ENCODE results near the gene RUSC1.
A peak's percentile ranks its signal among the peaks of the same experiment; 100 is the strongest.

Gene RUSC1

GRCh38 chr1:155300553-155301329, 20.0 kb upstream of the RUSC1 start:
- ChIA-PET CTCF (interaction anchor here (1.0 to 2.1 kb wide), 3 partner anchors 15 to 50 kb away, joined by 3 to 9 read pairs (median 4); no protein-coding TSS in a partner anchor), POLR2A (no interaction called here)
- DNase-seq (ENCODE audit: extremely low spot score), result no peak
- TF ChIP-seq CTCF (IDR thresholded peaks at IDR 0.05; ENCODE audit: control extremely low read depth, extremely low read depth, low read depth, missing control alignments), result no peak

- POLR2A ChIA-PET, result no interaction called here
- no peak for DNase-seq (ENCODE audit: extremely low spot score)
Measured at GRCh38 chr1:155301342-155301841, 19.3 kb upstream of the RUSC1 start, which contains the start of gene PKLR. Gene PKLR, minus strand, starts transcription at chr1:155301438. Its CDS starts 43 bp downstream, at chr1:155301395.

GRCh38 chr1:155304558-155305063, 16.1 kb upstream of the RUSC1 start:
- no peak for TF ChIP-seq CTCF (IDR thresholded peaks at IDR 0.05; ENCODE audit: control extremely low read depth, extremely low read depth, low read depth, missing control alignments)
- ChIA-PET CTCF (interaction anchor here (1.0 to 4.4 kb wide), 4 partner anchors 12 to 54 kb away, joined by 3 to 52 read pairs (median 17); no protein-coding TSS in a partner anchor), POLR2A (no interaction called here)
- DNase-seq (ENCODE audit: extremely low spot score), result no peak

More at GRCh38 chr1:155301342-155301841, 19.3 kb upstream of the RUSC1 start, which contains the start of gene PKLR:
- CTCF ChIA-PET, result interaction anchor here (2.1 kb wide), 1 partner anchor 51 kb away, joined by 9 read pairs; no protein-coding TSS in a partner anchor
- TF ChIP-seq CTCF (IDR thresholded peaks at IDR 0.05; ENCODE audit: control extremely low read depth, extremely low read depth, low read depth, missing control alignments), result no peak

- no peak for DNase-seq (ENCODE audit: extremely low spot score)
- TF ChIP-seq CTCF (IDR thresholded peaks at IDR 0.05; ENCODE audit: control extremely low read depth, extremely low read depth, low read depth, missing control alignments), result no peak
- ChIA-PET CTCF (interaction anchor here (2.4 to 4.4 kb wide), 3 partner anchors 13 to 55 kb away, joined by 8 to 52 read pairs (median 26); no protein-coding TSS in a partner anchor), POLR2A (no interaction called here)
Measured at GRCh38 chr1:155305881-155306391, 14.8 kb upstream of the RUSC1 start.

GRCh38 chr1:155307247-155307740, 13.4 kb upstream of the RUSC1 start:
- peak; percentile 33 for TF ChIP-seq CTCF (IDR thresholded peaks at IDR 0.05; ENCODE audit: control extremely low read depth, extremely low read depth, low read depth, missing control alignments)
- CTCF ChIA-PET, result interaction anchor here (0.7 to 4.4 kb wide), 8 partner anchors 10 to 62 kb away, joined by 3 to 52 read pairs (median 4); partner anchors contain the start of gene HCN3
- POLR2A ChIA-PET, result interaction anchor here (1.3 kb wide), 1 partner anchor 16 kb away, joined by 9 read pairs; no protein-coding TSS in a partner anchor
- DNase-seq (ENCODE audit: extremely low spot score), result no peak

Measured in GM10248 (cell line).